Hematopoietic multipotent progenitor cell treated with erythropoietin and hydrocortisone succinate and interleukin-3 and kit ligand, for 8 days (in vitro differentiated cells): ENCODE measurements around the gene PHF21A.

Experiments used
- DNase-seq: peaks from one replicate; pipeline ENCODE4 v3.0.0-alpha.2; 2015

Gene PHF21A

GRCh38 chr11:46072172-46072964, 48.9 kb downstream of the PHF21A start:
- DNase-seq, result no peak

GRCh38 chr11:46071091-46071490, 50.2 kb downstream of the PHF21A start:
- DNase-seq, result no peak

- no peak for DNase-seq
Observed at GRCh38 chr11:46069595-46069994, 51.7 kb downstream of the PHF21A start.

- no peak for DNase-seq
Observed at GRCh38 chr11:46066335-46066734, 54.9 kb downstream of the PHF21A start.

GRCh38 chr11:46065681-46066080, 55.6 kb downstream of the PHF21A start:
- DNase-seq, result no peak

- DNase-seq, result no peak
Observed at GRCh38 chr11:46064221-46064620, 57.0 kb downstream of the PHF21A start.

- DNase-seq, result no peak
Observed at GRCh38 chr11:46063138-46063537, 58.1 kb downstream of the PHF21A start.

- DNase-seq, result no peak
Observed at GRCh38 chr11:46060013-46060412, 61.2 kb downstream of the PHF21A start.

GRCh38 chr11:46057489-46057888, 63.8 kb downstream of the PHF21A start:
- no peak for DNase-seq

- no peak for DNase-seq
Observed at GRCh38 chr11:46055371-46055770, 65.9 kb downstream of the PHF21A start.

- DNase-seq, result no peak
Observed at GRCh38 chr11:46051102-46051501, 70.2 kb downstream of the PHF21A start.

- no peak for DNase-seq
Observed at GRCh38 chr11:46050662-46051061, 70.6 kb downstream of the PHF21A start.

GRCh38 chr11:46050003-46050461, 71.2 kb downstream of the PHF21A start:
- DNase-seq, result no peak

- no peak for DNase-seq
Observed at GRCh38 chr11:46049325-46049897, 71.8 kb downstream of the PHF21A start.

GRCh38 chr11:46048198-46048597, 73.1 kb downstream of the PHF21A start:
- no peak for DNase-seq

GRCh38 chr11:46047520-46047919, 73.7 kb downstream of the PHF21A start:
- no peak for DNase-seq

GRCh38 chr11:46045811-46046210, 75.4 kb downstream of the PHF21A start:
- peak; percentile 74 for DNase-seq

- no peak for DNase-seq
Observed at GRCh38 chr11:46044601-46045000, 76.7 kb downstream of the PHF21A start.

GRCh38 chr11:46039990-46040389, 81.3 kb downstream of the PHF21A start:
- no peak for DNase-seq

GRCh38 chr11:46038529-46038928, 82.7 kb downstream of the PHF21A start:
- DNase-seq, result no peak

- no peak for DNase-seq
Observed at GRCh38 chr11:46036969-46037368, 84.3 kb downstream of the PHF21A start.

- DNase-seq, result no peak
Observed at GRCh38 chr11:46036009-46036408, 85.2 kb downstream of the PHF21A start.

GRCh38 chr11:46034041-46034440, 87.2 kb downstream of the PHF21A start:
- no peak for DNase-seq

- no peak for DNase-seq
Observed at GRCh38 chr11:46026606-46027293, 94.5 kb downstream of the PHF21A start.
